ENCODE data around the gene TNNT1.

GRCh38 chr19:55173186-55173713, 24.2 kb upstream of the TNNT1 start:
- TF ChIP-seq ESRRA (IDR thresholded peaks at IDR 0.05; ENCODE audit: borderline replicate concordance, low read length) (no peak), CHD4 (IDR thresholded peaks at IDR 0.05; ENCODE audit: borderline replicate concordance) (no peak), RAD21 (conservative IDR thresholded peaks at IDR 0.05 in 1 of 2, IDR thresholded peaks at IDR 0.05 in 1 of 2) (no peak), EP300 (IDR thresholded peaks at IDR 0.05) (no peak), KDM1A (IDR thresholded peaks at IDR 0.05; ENCODE audit: low read depth) (no peak), RNF2 (IDR thresholded peaks at IDR 0.05; ENCODE audit: borderline replicate concordance, low read depth) (no peak; the same call in 1 of the 2 replicates), SMC3 (IDR thresholded peaks at IDR 0.05) (no peak; the same call in 2 of the 3 replicates), CEBPB (IDR thresholded peaks at IDR 0.05) (no peak), CTCF (IDR thresholded peaks at IDR 0.05) (no peak), CBX2 (IDR thresholded peaks at IDR 0.05; ENCODE audit: borderline replicate concordance, low read depth) (no peak)

All from A549 (cell line).